DMS114 treated with DMSO at 0.1 percent for 48 hours (cell line): Measurements from ENCODE around the gene SENP6.

ENCODE experiments used
- DNase-seq: peaks from one replicate; lab custom pipeline; 2025; ENCODE audit not compliant: unreplicated experiment; lab: John Stamatoyannopoulos, UW

Gene SENP6

DNA sequence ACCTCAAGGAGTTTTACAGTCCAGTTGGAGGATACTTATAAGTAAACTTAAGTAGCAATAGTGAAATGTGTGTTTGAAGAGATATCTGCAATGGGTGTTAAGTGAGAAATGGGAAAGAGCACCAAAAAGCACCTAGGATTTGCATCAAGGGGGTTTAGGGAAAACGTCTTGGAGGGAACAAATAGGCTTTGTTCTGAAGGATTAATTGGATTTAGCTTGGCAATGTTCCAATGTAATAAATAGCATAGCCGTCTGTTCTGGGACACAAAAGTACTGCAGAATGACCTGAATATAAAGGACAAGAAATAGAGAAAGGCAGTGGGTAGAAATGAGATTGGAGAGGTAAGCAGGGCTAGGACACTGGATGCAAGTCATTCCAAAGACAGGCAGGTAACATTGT is 144.5 kb downstream of the SENP6 start:
- DNase-seq: no peak

DNA sequence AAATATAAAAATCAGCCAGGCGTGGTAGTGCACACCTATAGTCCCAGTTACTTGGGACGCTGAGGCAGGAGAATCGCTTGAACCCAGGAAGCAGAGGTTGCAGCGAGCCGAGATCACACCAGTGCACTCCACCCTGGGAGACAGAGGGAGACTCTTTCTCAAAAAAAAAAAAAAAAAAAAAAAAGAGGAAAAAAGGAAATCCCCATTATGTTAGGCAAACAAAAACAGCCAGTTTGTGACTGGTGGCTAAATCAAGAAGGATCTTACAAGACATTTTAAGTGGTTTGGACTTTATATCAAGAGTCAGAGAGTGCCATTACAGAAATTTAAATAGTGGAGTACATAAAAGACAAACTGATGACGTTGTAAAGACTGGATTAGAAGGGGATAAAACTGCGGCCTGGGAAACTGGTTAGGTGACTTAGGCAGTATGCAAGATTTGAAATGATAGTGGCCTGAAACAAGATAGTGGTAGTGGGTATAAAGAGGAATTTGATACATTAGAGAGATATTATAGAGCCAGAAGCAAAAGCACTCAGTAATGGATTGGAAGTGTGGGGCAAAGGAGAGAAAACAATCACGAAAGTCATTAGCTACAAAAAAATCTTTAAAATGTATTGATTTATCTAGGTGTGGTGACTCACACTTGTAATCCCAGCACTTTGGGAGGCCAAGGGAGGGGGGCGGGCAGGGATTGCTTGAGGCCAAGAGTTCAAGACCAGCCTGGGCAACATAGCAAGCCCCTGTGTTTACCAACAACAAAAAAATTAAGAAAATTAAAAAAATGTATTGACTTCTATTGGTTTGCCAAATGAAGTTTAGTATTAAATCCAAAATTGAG is 145.7 kb downstream of the SENP6 start:
- DNase-seq: no peak

DNA sequence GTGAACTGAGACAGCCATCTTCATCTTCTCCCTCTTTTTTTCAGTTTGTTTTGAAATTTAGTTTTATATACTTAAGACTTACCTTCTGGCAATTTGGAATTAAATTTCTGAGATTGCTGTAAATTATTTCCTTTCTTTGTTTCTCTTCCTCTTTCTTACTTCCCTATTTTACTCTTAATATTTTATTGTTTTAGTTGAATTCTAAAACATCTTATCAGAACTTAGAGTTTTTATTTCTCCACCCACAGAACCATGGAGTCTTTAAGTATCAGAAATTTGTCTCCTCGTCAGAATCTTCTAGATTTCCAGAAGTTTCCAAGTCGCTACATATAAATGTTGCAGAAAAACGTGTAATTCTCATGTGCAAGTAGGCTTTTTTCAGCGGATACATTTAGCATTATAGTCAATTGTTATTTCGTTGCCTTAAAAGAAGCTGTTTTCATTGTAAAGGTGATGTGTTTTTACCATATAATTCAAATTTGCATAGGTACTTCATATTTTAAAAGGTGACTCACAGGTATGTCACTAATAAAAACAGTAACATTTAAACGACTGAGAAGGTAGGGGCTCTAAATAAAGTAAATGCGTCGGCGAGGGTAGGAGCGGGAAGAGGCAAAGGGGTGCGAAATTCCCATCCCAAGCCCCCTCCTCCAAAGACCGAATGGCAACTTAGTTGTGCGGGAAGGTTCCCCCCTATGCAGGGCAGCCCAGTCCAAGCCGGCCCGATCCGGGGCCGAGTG is 146.5 kb downstream of the SENP6 start:
- no peak for DNase-seq

DNA sequence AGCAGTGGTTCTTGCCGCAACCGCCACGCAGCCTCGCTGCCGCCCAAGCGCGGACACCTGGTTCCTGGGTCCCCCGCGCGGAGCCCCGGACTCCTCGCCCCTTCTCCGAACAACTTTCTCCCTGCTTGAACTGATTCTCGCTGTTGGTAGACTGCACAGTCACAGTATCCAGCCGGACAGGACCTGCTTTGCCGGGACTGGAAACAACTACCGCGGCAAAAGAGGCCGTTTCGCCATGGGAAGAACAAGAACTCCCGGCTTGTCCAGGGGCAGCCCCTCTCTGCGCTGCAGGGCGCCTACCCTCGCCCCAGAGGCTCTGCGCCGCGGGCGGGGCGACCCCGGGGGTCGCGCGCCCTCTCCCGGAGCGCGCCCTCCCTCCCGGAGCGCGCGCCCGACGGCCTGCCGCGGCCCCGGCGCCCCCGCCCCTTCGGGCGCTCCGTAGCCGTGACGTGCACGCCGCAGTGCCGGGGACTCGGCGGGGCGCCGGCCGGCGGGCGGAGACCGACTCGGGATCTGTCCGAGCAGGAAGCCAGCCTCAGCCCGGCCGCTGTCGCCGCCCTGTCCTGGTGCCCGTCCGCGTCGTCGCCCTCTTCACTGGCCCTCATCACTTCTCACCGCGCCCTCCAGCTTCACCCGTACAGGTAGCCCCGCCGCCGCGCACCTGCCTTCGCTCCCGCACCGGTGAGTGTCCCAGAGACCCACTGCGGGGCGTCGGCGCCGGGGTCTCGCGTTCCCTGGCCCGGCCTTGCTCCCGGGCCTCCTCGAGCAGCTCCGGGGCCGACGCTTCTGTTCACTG is 147.3 kb downstream of the SENP6 start, which contains the start of gene MYO6:
MYO6 (plus strand) TSS at position 497 of the 796 bp plus-strand sequence. CDS start 68,309 bp downstream, outside the sequence.
- DNase-seq: no peak

DNA sequence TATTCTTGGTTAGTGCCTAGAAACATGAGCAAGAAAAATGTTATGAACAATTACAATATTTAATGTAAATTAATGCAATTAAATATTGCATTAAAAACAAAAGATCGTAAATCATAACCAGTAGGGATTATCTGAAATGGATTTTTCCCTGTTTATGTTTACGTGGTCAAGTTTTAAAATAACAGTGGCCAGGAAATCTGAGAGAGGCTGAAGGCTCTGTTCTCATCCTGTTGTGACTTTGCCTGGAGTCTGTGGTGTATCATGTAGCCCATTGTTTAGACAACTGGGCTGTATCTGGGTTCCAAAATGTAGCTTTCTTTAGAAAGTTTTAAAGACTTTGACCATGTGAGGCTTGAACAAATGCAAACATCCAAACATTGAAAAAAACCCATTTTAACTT is 149.8 kb downstream of the SENP6 start:
- DNase-seq: no peak

DNA sequence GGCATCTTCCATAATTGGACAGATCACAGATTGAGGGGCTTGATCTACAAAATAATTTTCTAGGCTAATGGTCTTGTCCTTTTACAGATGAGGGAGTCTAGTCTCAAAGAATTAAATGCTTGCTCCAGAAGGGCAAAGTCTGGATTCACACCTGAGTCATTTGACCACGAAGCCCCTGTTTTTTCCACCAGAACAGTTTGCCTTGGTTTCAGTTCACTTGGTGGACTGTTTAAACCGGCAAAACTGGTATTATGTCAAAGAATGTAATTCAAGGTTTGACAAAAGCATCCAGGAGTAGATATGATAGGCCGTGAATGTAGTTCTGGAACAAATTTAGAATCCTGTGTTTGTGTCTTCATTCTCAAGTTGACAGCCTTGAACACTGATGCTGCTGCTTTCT is 150.7 kb downstream of the SENP6 start:
- no peak for DNase-seq

DNA sequence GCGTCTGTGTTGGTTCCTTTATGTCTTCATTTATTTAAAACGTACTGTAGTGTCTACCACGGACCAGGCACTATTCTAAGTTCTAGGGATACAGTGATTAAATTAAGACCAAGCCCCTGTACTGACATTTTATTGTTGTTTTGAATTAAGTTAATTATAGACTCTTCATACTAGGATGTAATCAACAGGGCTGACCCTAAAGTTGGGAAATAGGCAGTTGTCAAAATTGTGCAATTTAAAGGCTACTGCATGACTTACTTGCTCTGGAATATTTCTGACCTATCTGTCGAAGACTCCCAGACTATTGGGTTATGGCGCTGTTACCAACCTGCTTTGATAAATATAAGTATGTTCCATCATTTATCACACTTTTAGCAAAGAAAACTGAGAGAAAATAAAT is 154.0 kb downstream of the SENP6 start:
- DNase-seq: no peak

DNA sequence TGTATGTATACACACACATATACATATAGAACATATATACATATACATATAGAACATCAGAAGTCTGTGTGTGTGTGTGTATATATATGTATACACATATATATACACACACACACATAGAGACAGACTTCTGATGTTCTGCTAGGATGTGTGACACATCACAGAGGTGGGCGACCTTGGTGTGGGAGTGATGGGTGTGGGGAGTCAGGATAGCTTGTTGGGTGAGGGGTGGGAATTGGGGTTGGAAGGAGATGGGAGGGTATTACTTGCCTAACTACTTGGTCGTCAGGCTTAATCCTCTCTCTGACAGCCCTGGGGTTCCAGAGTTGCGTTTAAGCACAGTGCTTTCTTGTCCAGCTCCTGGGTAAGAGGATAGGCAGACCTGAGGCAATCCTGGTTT is 155.6 kb downstream of the SENP6 start:
- DNase-seq: no peak

DNA sequence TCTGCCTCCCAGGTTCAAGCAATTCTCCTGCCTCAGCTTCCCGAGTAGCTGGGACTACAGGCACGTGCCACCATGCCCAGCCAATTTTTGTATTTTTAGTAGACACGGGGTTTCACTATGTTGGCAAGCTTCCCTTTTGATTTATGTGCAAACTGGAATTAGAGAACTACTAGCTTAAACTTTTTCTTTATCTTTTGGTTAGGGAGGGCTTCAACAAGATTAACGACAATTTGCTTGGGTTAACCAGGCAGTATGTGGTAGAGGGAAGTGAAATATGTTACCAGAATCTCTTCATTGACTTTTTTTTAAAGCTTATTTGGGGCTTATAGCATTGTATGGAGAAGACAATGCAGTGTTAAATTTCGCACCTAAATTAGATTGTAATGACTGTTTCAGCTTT is 156.4 kb downstream of the SENP6 start:
- DNase-seq: no peak

DNA sequence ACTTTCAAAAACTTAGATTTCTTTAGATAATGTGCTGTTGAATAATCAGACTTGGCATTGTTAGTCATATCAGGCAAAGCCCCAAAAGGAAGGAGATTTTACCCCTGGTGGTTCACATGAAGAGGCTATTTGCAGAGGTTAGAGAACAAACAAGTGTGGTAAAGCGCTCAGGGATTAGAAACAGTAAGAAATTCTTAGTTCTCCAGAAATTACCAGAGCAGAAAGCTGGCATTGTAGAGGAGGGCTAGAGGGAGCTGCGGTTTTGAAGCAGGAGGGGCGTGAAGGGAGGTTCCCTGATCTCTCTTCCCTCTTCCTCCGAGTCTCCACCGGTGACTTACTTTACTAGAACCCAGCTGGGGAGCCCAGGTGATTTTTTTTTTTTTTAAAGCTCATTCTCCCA is 157.5 kb downstream of the SENP6 start:
- no peak for DNase-seq

DNA sequence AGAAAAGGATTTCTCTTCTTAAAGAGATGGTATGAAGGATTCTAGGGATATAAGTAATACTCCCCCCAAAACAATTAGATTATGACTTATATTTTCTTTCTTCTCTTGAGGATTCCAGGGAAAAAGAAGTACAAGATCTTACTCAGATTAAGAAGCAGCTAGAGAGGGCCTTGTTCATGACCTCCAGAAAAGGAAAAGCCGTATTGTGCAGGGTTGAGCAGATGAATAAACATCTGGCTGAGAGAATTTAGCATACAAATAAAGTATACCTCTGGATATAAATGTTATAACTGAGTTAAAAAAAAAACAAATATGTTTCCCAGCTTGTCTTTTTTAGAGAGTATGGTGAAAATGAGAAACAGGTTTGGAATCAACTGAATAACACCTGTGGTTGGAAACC is 158.6 kb downstream of the SENP6 start:
- no peak for DNase-seq

DNA sequence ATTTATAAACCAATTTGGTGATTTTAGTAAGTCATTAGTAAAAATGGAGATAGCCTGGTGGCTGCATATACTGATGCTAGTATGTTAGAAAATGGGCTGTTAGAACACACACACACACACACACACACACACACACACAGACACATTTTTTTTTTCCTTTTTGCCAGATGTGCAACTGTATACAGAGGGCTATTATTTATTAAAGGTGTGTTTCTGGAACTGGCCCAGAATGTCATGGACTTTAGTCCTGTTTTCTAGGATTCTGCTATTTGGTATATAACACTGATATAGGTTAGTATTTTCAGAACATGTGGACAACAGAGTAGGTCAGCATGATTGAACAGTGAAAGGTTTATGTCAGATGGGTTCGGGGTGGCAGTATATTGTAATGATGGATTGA is 159.8 kb downstream of the SENP6 start:
- DNase-seq: no peak

DNA sequence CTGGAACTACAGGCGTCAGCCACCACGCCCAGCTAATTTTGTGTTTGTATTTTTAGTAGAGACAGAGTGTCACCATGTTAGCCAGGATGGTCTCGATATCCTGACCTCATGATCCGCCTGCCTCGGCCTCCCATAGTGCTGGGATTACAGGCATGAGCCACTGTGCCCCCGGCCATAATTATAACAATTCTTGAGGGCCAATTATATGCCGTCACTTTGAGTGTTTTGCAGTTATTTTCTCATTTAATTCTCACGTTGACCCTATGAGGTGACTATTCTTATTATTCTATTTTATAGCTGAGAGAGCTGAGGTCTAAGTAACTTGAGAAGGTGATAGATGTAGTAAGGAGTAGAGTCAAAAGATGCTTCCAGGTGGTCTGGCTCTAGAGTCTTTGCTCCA is 160.4 kb downstream of the SENP6 start:
- DNase-seq: no peak

DNA sequence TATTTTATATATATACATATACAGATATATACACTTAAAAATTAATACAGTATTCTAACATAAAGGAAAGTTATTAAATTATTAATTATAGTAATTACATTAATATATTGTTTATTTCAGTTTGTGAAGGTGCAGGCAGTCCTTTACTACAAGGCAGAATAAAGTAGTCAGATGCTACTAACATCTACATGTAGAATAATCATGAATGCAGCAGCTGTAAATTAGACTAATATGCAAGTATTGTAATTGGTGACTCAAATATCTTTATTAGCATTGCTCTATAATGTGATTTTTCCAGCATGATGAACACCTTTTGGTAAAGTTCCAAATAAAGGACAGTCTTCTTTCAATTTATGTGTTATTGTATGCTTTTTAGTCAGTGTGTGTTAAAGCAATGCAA is 164.7 kb downstream of the SENP6 start:
- DNase-seq: no peak
